K562 (cell line): ENCODE results near the gene OBSCN.

Source experiments
- CHD1 ChIP-seq: fragments of 200-600 bp; sonication (generic); IDR thresholded peaks from one replicate; pipeline ENCODE4 v1.6.1; 2012; ENCODE audit warnings: mild to moderate bottlenecking, moderate library complexity, low read length, inconsistent platforms
- CTCF ChIP-seq, 3 experiments: IDR thresholded peaks in 2 of 3; conservative IDR thresholded peaks in 1 of 3; 2 replicates each; pipeline ENCODE4 v1.5.1; 2011 to 2012; ENCODE audit warnings: low read length in 3 of 3, mild to moderate bottlenecking in 3 of 3, control low read depth in 2 of 3, improper control_type of control experiment in 1 of 3, inconsistent platforms in 1 of 3, low read depth in 1 of 3, mixed read lengths in 1 of 3, moderate library complexity in 1 of 3; ENCODE audit not compliant: insufficient read depth in 2 of 3
- GTF2F1 ChIP-seq: IDR thresholded peaks from 2 replicates; pipeline ENCODE4 v1.6.1; 2011; ENCODE audit warnings: low read depth, low read length, improper control_type of control experiment
- NFIC ChIP-seq: fragments of 450-650 bp; IDR thresholded peaks from 2 replicates; pipeline ENCODE4 v1.6.1; 2017; ENCODE audit warnings: mild to moderate bottlenecking, inconsistent platforms
- ZEB2 ChIP-seq: fragments of 450-650 bp; IDR thresholded peaks from 2 replicates; pipeline ENCODE4 v1.6.1; 2016
- ZNF830 ChIP-seq: fragments of 250-450 bp; sonication (Bioruptor Pico); IDR thresholded peaks from 2 replicates; pipeline ENCODE4 v1.5.0; 2021; ENCODE audit warnings: mild to moderate bottlenecking
- TF ChIP-seq, protein P1 (sequence below): fragments of 200-600 bp; sonication (generic); IDR thresholded peaks from one replicate; pipeline ENCODE4 v1.6.1; 2012; ENCODE audit warnings: mild to moderate bottlenecking, low read depth, low read length, inconsistent platforms

- no peak for TF ChIP-seq CHD1
- no peak for TF ChIP-seq GTF2F1
- no peak for TF ChIP-seq ZNF830 (CRISPR knock-in tag)
- TF ChIP-seq, protein P1, sequence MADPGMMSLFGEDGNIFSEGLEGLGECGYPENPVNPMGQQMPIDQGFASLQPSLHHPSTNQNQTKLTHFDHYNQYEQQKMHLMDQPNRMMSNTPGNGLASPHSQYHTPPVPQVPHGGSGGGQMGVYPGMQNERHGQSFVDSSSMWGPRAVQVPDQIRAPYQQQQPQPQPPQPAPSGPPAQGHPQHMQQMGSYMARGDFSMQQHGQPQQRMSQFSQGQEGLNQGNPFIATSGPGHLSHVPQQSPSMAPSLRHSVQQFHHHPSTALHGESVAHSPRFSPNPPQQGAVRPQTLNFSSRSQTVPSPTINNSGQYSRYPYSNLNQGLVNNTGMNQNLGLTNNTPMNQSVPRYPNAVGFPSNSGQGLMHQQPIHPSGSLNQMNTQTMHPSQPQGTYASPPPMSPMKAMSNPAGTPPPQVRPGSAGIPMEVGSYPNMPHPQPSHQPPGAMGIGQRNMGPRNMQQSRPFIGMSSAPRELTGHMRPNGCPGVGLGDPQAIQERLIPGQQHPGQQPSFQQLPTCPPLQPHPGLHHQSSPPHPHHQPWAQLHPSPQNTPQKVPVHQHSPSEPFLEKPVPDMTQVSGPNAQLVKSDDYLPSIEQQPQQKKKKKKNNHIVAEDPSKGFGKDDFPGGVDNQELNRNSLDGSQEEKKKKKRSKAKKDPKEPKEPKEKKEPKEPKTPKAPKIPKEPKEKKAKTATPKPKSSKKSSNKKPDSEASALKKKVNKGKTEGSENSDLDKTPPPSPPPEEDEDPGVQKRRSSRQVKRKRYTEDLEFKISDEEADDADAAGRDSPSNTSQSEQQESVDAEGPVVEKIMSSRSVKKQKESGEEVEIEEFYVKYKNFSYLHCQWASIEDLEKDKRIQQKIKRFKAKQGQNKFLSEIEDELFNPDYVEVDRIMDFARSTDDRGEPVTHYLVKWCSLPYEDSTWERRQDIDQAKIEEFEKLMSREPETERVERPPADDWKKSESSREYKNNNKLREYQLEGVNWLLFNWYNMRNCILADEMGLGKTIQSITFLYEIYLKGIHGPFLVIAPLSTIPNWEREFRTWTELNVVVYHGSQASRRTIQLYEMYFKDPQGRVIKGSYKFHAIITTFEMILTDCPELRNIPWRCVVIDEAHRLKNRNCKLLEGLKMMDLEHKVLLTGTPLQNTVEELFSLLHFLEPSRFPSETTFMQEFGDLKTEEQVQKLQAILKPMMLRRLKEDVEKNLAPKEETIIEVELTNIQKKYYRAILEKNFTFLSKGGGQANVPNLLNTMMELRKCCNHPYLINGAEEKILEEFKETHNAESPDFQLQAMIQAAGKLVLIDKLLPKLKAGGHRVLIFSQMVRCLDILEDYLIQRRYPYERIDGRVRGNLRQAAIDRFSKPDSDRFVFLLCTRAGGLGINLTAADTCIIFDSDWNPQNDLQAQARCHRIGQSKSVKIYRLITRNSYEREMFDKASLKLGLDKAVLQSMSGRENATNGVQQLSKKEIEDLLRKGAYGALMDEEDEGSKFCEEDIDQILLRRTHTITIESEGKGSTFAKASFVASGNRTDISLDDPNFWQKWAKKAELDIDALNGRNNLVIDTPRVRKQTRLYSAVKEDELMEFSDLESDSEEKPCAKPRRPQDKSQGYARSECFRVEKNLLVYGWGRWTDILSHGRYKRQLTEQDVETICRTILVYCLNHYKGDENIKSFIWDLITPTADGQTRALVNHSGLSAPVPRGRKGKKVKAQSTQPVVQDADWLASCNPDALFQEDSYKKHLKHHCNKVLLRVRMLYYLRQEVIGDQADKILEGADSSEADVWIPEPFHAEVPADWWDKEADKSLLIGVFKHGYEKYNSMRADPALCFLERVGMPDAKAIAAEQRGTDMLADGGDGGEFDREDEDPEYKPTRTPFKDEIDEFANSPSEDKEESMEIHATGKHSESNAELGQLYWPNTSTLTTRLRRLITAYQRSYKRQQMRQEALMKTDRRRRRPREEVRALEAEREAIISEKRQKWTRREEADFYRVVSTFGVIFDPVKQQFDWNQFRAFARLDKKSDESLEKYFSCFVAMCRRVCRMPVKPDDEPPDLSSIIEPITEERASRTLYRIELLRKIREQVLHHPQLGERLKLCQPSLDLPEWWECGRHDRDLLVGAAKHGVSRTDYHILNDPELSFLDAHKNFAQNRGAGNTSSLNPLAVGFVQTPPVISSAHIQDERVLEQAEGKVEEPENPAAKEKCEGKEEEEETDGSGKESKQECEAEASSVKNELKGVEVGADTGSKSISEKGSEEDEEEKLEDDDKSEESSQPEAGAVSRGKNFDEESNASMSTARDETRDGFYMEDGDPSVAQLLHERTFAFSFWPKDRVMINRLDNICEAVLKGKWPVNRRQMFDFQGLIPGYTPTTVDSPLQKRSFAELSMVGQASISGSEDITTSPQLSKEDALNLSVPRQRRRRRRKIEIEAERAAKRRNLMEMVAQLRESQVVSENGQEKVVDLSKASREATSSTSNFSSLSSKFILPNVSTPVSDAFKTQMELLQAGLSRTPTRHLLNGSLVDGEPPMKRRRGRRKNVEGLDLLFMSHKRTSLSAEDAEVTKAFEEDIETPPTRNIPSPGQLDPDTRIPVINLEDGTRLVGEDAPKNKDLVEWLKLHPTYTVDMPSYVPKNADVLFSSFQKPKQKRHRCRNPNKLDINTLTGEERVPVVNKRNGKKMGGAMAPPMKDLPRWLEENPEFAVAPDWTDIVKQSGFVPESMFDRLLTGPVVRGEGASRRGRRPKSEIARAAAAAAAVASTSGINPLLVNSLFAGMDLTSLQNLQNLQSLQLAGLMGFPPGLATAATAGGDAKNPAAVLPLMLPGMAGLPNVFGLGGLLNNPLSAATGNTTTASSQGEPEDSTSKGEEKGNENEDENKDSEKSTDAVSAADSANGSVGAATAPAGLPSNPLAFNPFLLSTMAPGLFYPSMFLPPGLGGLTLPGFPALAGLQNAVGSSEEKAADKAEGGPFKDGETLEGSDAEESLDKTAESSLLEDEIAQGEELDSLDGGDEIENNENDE, result no peak
- TF ChIP-seq CTCF (IDR thresholded peaks at IDR 0.05 in 2 of 3, conservative IDR thresholded peaks at IDR 0.05 in 1 of 3; ENCODE audit: insufficient read depth in 2 of 3, low read depth in 1 of 3, low read length in 3 of 3), result no peak
- no peak for TF ChIP-seq ZEB2
- peak; percentile 38; the same call in 1 of the 2 replicates for TF ChIP-seq NFIC
Observed at GRCh38 chr1:228225740-228226139, 17.9 kb downstream of the OBSCN start.
